Suprapubic skin (tissue), 4 donors: Measurements from ENCODE around the gene NUMA1.

ENCODE experiments used
- EP300 ChIP-seq: sonication (generic); formaldehyde crosslinking; IDR thresholded peaks from one replicate; pipeline ENCODE4 v1.6.1; 2017; ENCODE audit warnings: antibody characterized with exemption
- POLR2A ChIP-seq, 2 donors: fragments of 450-650 bp; IDR thresholded peaks; one replicate each; pipeline ENCODE4 v1.6.1; 2017; ENCODE audit warnings: antibody characterized with exemption in 2 of 2, mild to moderate bottlenecking in 2 of 2, moderate library complexity in 2 of 2
- POLR2AphosphoS5 ChIP-seq, 3 donors: sonication (generic); formaldehyde crosslinking; IDR thresholded peaks; one replicate each; pipeline ENCODE4 v1.6.1; 2017; ENCODE audit warnings: antibody characterized with exemption in 3 of 3
- TF ChIP-seq, protein P1 (sequence below), 2 donors: fragments of 200-600 bp in 1 of 2; fragments of 450-650 bp in 1 of 2; sonication (generic) in 1 of 2; IDR thresholded peaks; one replicate each; pipeline ENCODE4 v1.5.1; 2016 to 2019; ENCODE audit warnings: antibody characterized with exemption in 2 of 2, mild to moderate bottlenecking in 1 of 2, moderate library complexity in 1 of 2

DNA sequence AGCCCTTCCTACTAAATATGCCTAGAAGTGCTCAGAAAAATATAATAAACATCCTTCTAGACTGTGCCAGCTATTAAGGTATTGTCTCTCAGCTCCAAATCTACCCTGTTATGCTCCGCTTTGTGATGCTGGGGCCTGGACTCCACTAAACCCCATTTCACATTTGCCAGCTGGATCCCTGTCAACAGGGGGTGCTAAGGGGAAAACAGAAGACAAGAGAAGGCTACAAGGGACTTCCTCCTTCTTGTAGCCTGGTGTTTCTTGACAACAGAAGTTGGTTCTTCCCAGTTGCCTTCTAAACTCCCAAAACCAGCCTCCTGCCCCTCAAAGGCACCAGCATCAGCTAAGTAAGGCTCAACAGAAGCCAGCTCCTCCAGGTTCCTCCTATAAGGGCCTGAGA is 5.2 kb downstream of the NUMA1 start:
- no peak for TF ChIP-seq POLR2A (IDR thresholded peaks at IDR 0.05)
- TF ChIP-seq, protein P1, sequence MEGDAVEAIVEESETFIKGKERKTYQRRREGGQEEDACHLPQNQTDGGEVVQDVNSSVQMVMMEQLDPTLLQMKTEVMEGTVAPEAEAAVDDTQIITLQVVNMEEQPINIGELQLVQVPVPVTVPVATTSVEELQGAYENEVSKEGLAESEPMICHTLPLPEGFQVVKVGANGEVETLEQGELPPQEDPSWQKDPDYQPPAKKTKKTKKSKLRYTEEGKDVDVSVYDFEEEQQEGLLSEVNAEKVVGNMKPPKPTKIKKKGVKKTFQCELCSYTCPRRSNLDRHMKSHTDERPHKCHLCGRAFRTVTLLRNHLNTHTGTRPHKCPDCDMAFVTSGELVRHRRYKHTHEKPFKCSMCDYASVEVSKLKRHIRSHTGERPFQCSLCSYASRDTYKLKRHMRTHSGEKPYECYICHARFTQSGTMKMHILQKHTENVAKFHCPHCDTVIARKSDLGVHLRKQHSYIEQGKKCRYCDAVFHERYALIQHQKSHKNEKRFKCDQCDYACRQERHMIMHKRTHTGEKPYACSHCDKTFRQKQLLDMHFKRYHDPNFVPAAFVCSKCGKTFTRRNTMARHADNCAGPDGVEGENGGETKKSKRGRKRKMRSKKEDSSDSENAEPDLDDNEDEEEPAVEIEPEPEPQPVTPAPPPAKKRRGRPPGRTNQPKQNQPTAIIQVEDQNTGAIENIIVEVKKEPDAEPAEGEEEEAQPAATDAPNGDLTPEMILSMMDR (IDR thresholded peaks at IDR 0.05) = no peak
- TF ChIP-seq EP300 = no peak
- TF ChIP-seq POLR2AphosphoS5 (IDR thresholded peaks at IDR 0.05) = no peak
